ENCODE results near the gene RETN.
"Not testable (repeated sequence)": the region's sequence is repeated elsewhere in the genome, so short reads cannot be mapped to it uniquely, and the experiment has no call there.

Gene RETN

GRCh38 chr19:7637374-7638256, 31.2 kb upstream of the RETN start:
- Histone ChIP-seq H3K4me3 (ENCODE audit: low read depth in 1 of 5, low read length in 5 of 5) (peak overlapping the region in 3 of 5 donors; percentile 42 to 60 (median 53)), H3K9me3 (ENCODE audit: control insufficient read depth in 5 of 5, low read length in 5 of 5) (no peaks in the 10 kb centered on the region), H3K36me3 (ENCODE audit: control insufficient read depth in 5 of 5, insufficient read depth in 5 of 5, low read length in 5 of 5) (peaks cover 0 to 14% (median 0%) of the 10 kb centered on the region in 5 donors), H3K27ac (ENCODE audit: low read depth, low read length) (no peak overlapping the region), H3K9ac (ENCODE audit: low read length in 5 of 5) (peak overlapping the region in 2 of 5 donors; percentile 43 to 60), H3K27me3 (ENCODE audit: control insufficient read depth in 5 of 5, insufficient read depth in 4 of 5, low read length in 5 of 5) (peaks cover 7 to 31% (median 21%) of the 10 kb centered on the region in 5 donors), H3K4me1 (ENCODE audit: control insufficient read depth in 5 of 5, insufficient read depth in 5 of 5, low read length in 5 of 5) (peaks cover 0 to 8% (median 0%) of the 10 kb centered on the region in 5 donors)

GRCh38 chr19:7638802-7639465, 29.9 kb upstream of the RETN start:
- Histone ChIP-seq H3K9ac (ENCODE audit: low read length in 5 of 5) (no peak overlapping the region), H3K27ac (ENCODE audit: low read depth, low read length) (no peak overlapping the region), H3K4me3 (ENCODE audit: low read depth in 1 of 5, low read length in 5 of 5) (no peak overlapping the region), H3K9me3 (ENCODE audit: control insufficient read depth in 5 of 5, low read length in 5 of 5) (no peaks in the 10 kb centered on the region), H3K27me3 (ENCODE audit: control insufficient read depth in 5 of 5, insufficient read depth in 4 of 5, low read length in 5 of 5) (peaks cover 7 to 31% (median 21%) of the 10 kb centered on the region in 5 donors), H3K4me1 (ENCODE audit: control insufficient read depth in 5 of 5, insufficient read depth in 5 of 5, low read length in 5 of 5) (peaks cover 0 to 8% (median 0%) of the 10 kb centered on the region in 5 donors), H3K36me3 (ENCODE audit: control insufficient read depth in 5 of 5, insufficient read depth in 5 of 5, low read length in 5 of 5) (peaks cover 0 to 12% (median 0%) of the 10 kb centered on the region in 5 donors)

- Histone ChIP-seq H3K27me3 (ENCODE audit: control insufficient read depth in 5 of 5, insufficient read depth in 4 of 5, low read length in 5 of 5) (peaks cover 7 to 31% (median 20%) of the 10 kb centered on the region in 5 donors), H3K9me3 (ENCODE audit: control insufficient read depth in 5 of 5, low read length in 5 of 5) (no peaks in the 10 kb centered on the region), H3K4me1 (ENCODE audit: control insufficient read depth in 5 of 5, insufficient read depth in 5 of 5, low read length in 5 of 5) (peaks cover 0 to 8% (median 0%) of the 10 kb centered on the region in 5 donors), H3K36me3 (ENCODE audit: control insufficient read depth in 5 of 5, insufficient read depth in 5 of 5, low read length in 5 of 5) (peaks cover 0 to 12% (median 0%) of the 10 kb centered on the region in 5 donors), H3K27ac (ENCODE audit: low read depth, low read length) (no peak overlapping the region), H3K4me3 (ENCODE audit: low read depth in 1 of 5, low read length in 5 of 5) (no peak overlapping the region), H3K9ac (ENCODE audit: low read length in 5 of 5) (no peak overlapping the region)
Measured at GRCh38 chr19:7639863-7640348, 28.9 kb upstream of the RETN start.

- Histone ChIP-seq H3K4me3 (ENCODE audit: low read depth in 1 of 5, low read length in 5 of 5) (no peak overlapping the region), H3K4me1 (ENCODE audit: control insufficient read depth in 5 of 5, insufficient read depth in 5 of 5, low read length in 5 of 5) (peaks cover 0 to 8% (median 0%) of the 10 kb centered on the region in 5 donors), H3K36me3 (ENCODE audit: control insufficient read depth in 5 of 5, insufficient read depth in 5 of 5, low read length in 5 of 5) (peaks cover 0 to 12% (median 0%) of the 10 kb centered on the region in 5 donors), H3K9me3 (ENCODE audit: control insufficient read depth in 5 of 5, low read length in 5 of 5) (no peaks in the 10 kb centered on the region), H3K9ac (ENCODE audit: low read length in 5 of 5) (no peak overlapping the region), H3K27me3 (ENCODE audit: control insufficient read depth in 5 of 5, insufficient read depth in 4 of 5, low read length in 5 of 5) (peaks cover 7 to 28% (median 23%) of the 10 kb centered on the region in 5 donors), H3K27ac (ENCODE audit: low read depth, low read length) (no peak overlapping the region)
Measured at GRCh38 chr19:7640803-7641202, 28.0 kb upstream of the RETN start.

GRCh38 chr19:7641290-7642276, 27.3 kb upstream of the RETN start:
- Histone ChIP-seq H3K27ac (ENCODE audit: low read depth, low read length) (no peak overlapping the region), H3K36me3 (ENCODE audit: control insufficient read depth in 5 of 5, insufficient read depth in 5 of 5, low read length in 5 of 5) (peaks cover 0 to 12% (median 0%) of the 10 kb centered on the region in 5 donors), H3K9ac (ENCODE audit: low read length in 5 of 5) (no peak overlapping the region), H3K27me3 (ENCODE audit: control insufficient read depth in 5 of 5, insufficient read depth in 4 of 5, low read length in 5 of 5) (peaks cover 6 to 23% (median 15%) of the 10 kb centered on the region in 5 donors), H3K4me3 (ENCODE audit: low read depth in 1 of 5, low read length in 5 of 5) (no peak overlapping the region), H3K4me1 (ENCODE audit: control insufficient read depth in 5 of 5, insufficient read depth in 5 of 5, low read length in 5 of 5) (peaks cover 0 to 6% (median 0%) of the 10 kb centered on the region in 5 donors), H3K9me3 (ENCODE audit: control insufficient read depth in 5 of 5, low read length in 5 of 5) (no peaks in the 10 kb centered on the region)

GRCh38 chr19:7642295-7643030, 26.4 kb upstream of the RETN start:
- Histone ChIP-seq H3K27ac (ENCODE audit: low read depth, low read length) (no peak overlapping the region), H3K36me3 (ENCODE audit: control insufficient read depth in 5 of 5, insufficient read depth in 5 of 5, low read length in 5 of 5) (peaks cover 0 to 12% (median 0%) of the 10 kb centered on the region in 5 donors), H3K4me1 (ENCODE audit: control insufficient read depth in 5 of 5, insufficient read depth in 5 of 5, low read length in 5 of 5) (peaks cover 0 to 2% (median 0%) of the 10 kb centered on the region in 5 donors), H3K9ac (ENCODE audit: low read length in 5 of 5) (no peak overlapping the region), H3K27me3 (ENCODE audit: control insufficient read depth in 5 of 5, insufficient read depth in 4 of 5, low read length in 5 of 5) (peaks cover 3 to 20% (median 12%) of the 10 kb centered on the region in 5 donors), H3K4me3 (ENCODE audit: low read depth in 1 of 5, low read length in 5 of 5) (no peak overlapping the region), H3K9me3 (ENCODE audit: control insufficient read depth in 5 of 5, low read length in 5 of 5) (no peaks in the 10 kb centered on the region)

GRCh38 chr19:7643031-7643415, 25.8 kb upstream of the RETN start:
- Histone ChIP-seq H3K4me3 (ENCODE audit: low read depth in 1 of 5, low read length in 5 of 5) (no peak overlapping the region), H3K27ac (ENCODE audit: low read depth, low read length) (no peak overlapping the region), H3K4me1 (ENCODE audit: control insufficient read depth in 5 of 5, insufficient read depth in 5 of 5, low read length in 5 of 5) (no peaks in the 10 kb centered on the region), H3K9ac (ENCODE audit: low read length in 5 of 5) (no peak overlapping the region), H3K27me3 (ENCODE audit: control insufficient read depth in 5 of 5, insufficient read depth in 4 of 5, low read length in 5 of 5) (peaks cover 0 to 16% (median 11%) of the 10 kb centered on the region in 5 donors), H3K9me3 (ENCODE audit: control insufficient read depth in 5 of 5, low read length in 5 of 5) (no peaks in the 10 kb centered on the region), H3K36me3 (ENCODE audit: control insufficient read depth in 5 of 5, insufficient read depth in 5 of 5, low read length in 5 of 5) (peaks cover 0 to 12% (median 0%) of the 10 kb centered on the region in 5 donors)

- peaks cover 0 to 12% (median 6%) of the 10 kb centered on the region in 5 donors for H3K27me3 ChIP-seq (ENCODE audit: control insufficient read depth in 5 of 5, insufficient read depth in 4 of 5, low read length in 5 of 5)
Measured at GRCh38 chr19:7643629-7644549, 25.0 kb upstream of the RETN start.

More at GRCh38 chr19:7643629-7644549, 25.0 kb upstream of the RETN start:
- H3K9me3 ChIP-seq (ENCODE audit: control insufficient read depth in 5 of 5, low read length in 5 of 5); H3K27ac ChIP-seq (ENCODE audit: low read depth, low read length); H3K4me3 ChIP-seq (ENCODE audit: low read depth in 1 of 5, low read length in 5 of 5); H3K4me1 ChIP-seq (ENCODE audit: control insufficient read depth in 5 of 5, insufficient read depth in 5 of 5, low read length in 5 of 5); H3K9ac ChIP-seq (ENCODE audit: low read length in 5 of 5): not testable (repeated sequence)
- peaks cover 0 to 12% (median 0%) of the 10 kb centered on the region in 5 donors for H3K36me3 ChIP-seq (ENCODE audit: control insufficient read depth in 5 of 5, insufficient read depth in 5 of 5, low read length in 5 of 5)

All from subcutaneous abdominal adipose tissue (tissue), 5 donors.